HCT116 (cell line): ENCODE data around the gene AIRE. TPM values are rescaled to one million over a fixed set of nuclear protein-coding genes. Genes with fewer than 3 reads are reported as not detected.

ENCODE experiments used
- ATAC-seq: fragments of 200-7000 bp; cut with Tn5 transposase; 2 replicates; pipeline ENCODE4 v1.9.1; 2020; ENCODE audit warnings: mild to moderate bottlenecking, moderate library complexity
- BruUV-seq: library from RNA; stranded (reverse); fragments of 400-500 nt; replicated peaks from 2 replicates; lab custom pipeline; 2021; lab: Mats Ljungman, UMichigan
- CTCF ChIA-PET: fragments of 300-600 bp; sonication (Branson Sonifier 250); formaldehyde crosslinking; loops from one replicate; lab custom pipeline; 2021; ENCODE audit warnings: antibody characterized with exemption; lab: Charles Lee
- POLR2A ChIA-PET: fragments of 300-600, 350-600 bp; sonication (Branson Sonifier 250); formaldehyde crosslinking; loops from one replicate; lab custom pipeline; 2021; ENCODE audit warnings: antibody characterized with exemption; lab: Charles Lee
- RAD21 ChIA-PET, 2 experiments: fragments of 300-600 bp; sonication (Branson Sonifier 250); formaldehyde crosslinking; loops; one replicate each; lab custom pipeline; 2023; ENCODE audit warnings: low total read pairs in 2 of 2; ENCODE audit not compliant: uncharacterized antibody in 2 of 2, unreplicated experiment in 2 of 2, low non-redundant PET in 1 of 2; lab: Charles Lee
- DNase-seq: peaks from one replicate; pipeline ENCODE4 v3.0.0-alpha.2; 2010; ENCODE audit warnings: low read depth, low spot score
- H2AFZ ChIP-seq: fragments of 200-600 bp; shearing (Covaris generic), sonication (generic); 2 replicates; pipeline ENCODE4 v1.6.1; 2017; ENCODE audit warnings: low read depth, mixed run types, mixed read lengths, antibody characterized with exemption, low read length; ENCODE audit not compliant: poor library complexity, severe bottlenecking
- H3K27ac ChIP-seq: 2 replicates; pipeline ENCODE4 v1.5.1; 2012; ENCODE audit warnings: low read depth, low read length
- H3K27me3 ChIP-seq: fragments of 200-600 bp; sonication (generic); 2 replicates; pipeline ENCODE4 v1.6.1; 2016; ENCODE audit warnings: mixed run types, low read length, mixed read lengths; ENCODE audit not compliant: insufficient read depth
- H3K36me3 ChIP-seq, 2 experiments: fragments of 200-500 bp in 1 of 2; fragments of 200-600 bp in 1 of 2; sonication (Bioruptor generic) in 1 of 2; sonication (generic) in 1 of 2; 2 replicates each; pipeline versions ENCODE4 v1.5.1 to v1.6.1; 2014 to 2016; ENCODE audit warnings: low read length in 2 of 2, inconsistent platforms in 1 of 2, mixed read lengths in 1 of 2, mixed run types in 1 of 2; ENCODE audit not compliant: insufficient read depth in 2 of 2, control insufficient read depth in 1 of 2
- H3K4me1 ChIP-seq, 2 experiments: fragments of 200-600 bp in 1 of 2; sonication (generic) in 1 of 2; 2 replicates each; pipeline versions ENCODE4 v1.5.1 to v1.6.1; 2012 to 2017; ENCODE audit warnings: low read length in 2 of 2, inconsistent platforms in 1 of 2, mild to moderate bottlenecking in 1 of 2, mixed read lengths in 1 of 2, mixed run types in 1 of 2, moderate library complexity in 1 of 2; ENCODE audit not compliant: insufficient read depth in 2 of 2, control insufficient read depth in 1 of 2
- H3K4me2 ChIP-seq: fragments of 200-600 bp; sonication (generic); 2 replicates; pipeline ENCODE4 v1.6.1; 2017; ENCODE audit warnings: mixed run types, low read length, mixed read lengths
- H3K4me3 ChIP-seq, 2 experiments: fragments of 200-600 bp in 1 of 2; sonication (generic) in 1 of 2; replicated peaks in 1 of 2; 2 replicates each; pipeline ENCODE4 v1.5.1; 2011 to 2016; ENCODE audit warnings: low read length in 2 of 2, control low read depth in 1 of 2, low read depth in 1 of 2, mild to moderate bottlenecking in 1 of 2, mixed read lengths in 1 of 2, mixed run types in 1 of 2
- H3K79me2 ChIP-seq: fragments of 200-600 bp; sonication (generic); 2 replicates; pipeline ENCODE4 v1.6.1; 2017; ENCODE audit warnings: mild to moderate bottlenecking, mixed run types, low read length, moderate library complexity, mixed read lengths; ENCODE audit not compliant: insufficient read depth
- H3K9ac ChIP-seq: fragments of 200-600 bp; sonication (generic); 2 replicates; pipeline ENCODE4 v1.6.1; 2016; ENCODE audit warnings: low read length, mixed read lengths
- H3K9me2 ChIP-seq: fragments of 200-600 bp; sonication (generic), shearing (Covaris generic); 2 replicates; pipeline ENCODE4 v1.6.1; 2017; ENCODE audit warnings: mixed run types, mild to moderate bottlenecking, moderate library complexity; ENCODE audit not compliant: insufficient read depth
- H3K9me3 ChIP-seq, 2 experiments: fragments of 200-500 bp in 1 of 2; fragments of 200-600 bp in 1 of 2; sonication (Bioruptor generic) in 1 of 2; sonication (generic) in 1 of 2; 2 replicates each; pipeline ENCODE4 v1.6.1; 2014 to 2017; ENCODE audit warnings: low read length in 2 of 2, mixed read lengths in 2 of 2, inconsistent platforms in 1 of 2, low read depth in 1 of 2, mild to moderate bottlenecking in 1 of 2, mixed run types in 1 of 2, moderate library complexity in 1 of 2; ENCODE audit not compliant: control insufficient read depth in 1 of 2, insufficient read depth in 1 of 2
- H4K20me1 ChIP-seq: fragments of 200-600 bp; sonication (generic), shearing (Covaris generic); 2 replicates; pipeline ENCODE4 v1.6.1; 2017; ENCODE audit warnings: mixed run types, mild to moderate bottlenecking, moderate library complexity; ENCODE audit not compliant: insufficient read depth
- CBX3 ChIP-seq: IDR thresholded peaks from 2 replicates; pipeline ENCODE4 v1.6.1; 2012; ENCODE audit warnings: low read depth
- CEBPB ChIP-seq: IDR thresholded peaks from 2 replicates; pipeline ENCODE4 v1.6.1; 2012; ENCODE audit warnings: low read depth
- EGR1 ChIP-seq: IDR thresholded peaks from 2 replicates; pipeline ENCODE4 v1.6.1; 2012; ENCODE audit warnings: low read depth
- EZH2phosphoT487 ChIP-seq: fragments of 200-600 bp; IDR thresholded peaks from 2 replicates; pipeline ENCODE4 v1.6.1; 2018; ENCODE audit warnings: antibody characterized with exemption, borderline replicate concordance
- FOSL1 ChIP-seq: IDR thresholded peaks from 2 replicates; pipeline ENCODE4 v1.6.1; 2012; ENCODE audit warnings: low read depth
- JUND ChIP-seq: IDR thresholded peaks from 2 replicates; pipeline ENCODE4 v1.6.1; 2012
- RAD21 ChIP-seq: IDR thresholded peaks from 2 replicates; pipeline ENCODE4 v1.6.1; 2012; ENCODE audit warnings: low read depth, mild to moderate bottlenecking
- SIN3A ChIP-seq: IDR thresholded peaks from 2 replicates; pipeline ENCODE4 v1.6.1; 2012; ENCODE audit warnings: low read depth
- SP1 ChIP-seq: IDR thresholded peaks from 2 replicates; pipeline ENCODE4 v1.6.1; 2012; ENCODE audit warnings: low read depth
- SRF ChIP-seq: IDR thresholded peaks from 2 replicates; pipeline ENCODE4 v1.6.1; 2012; ENCODE audit warnings: low read depth
- TCF7L2 ChIP-seq: IDR thresholded peaks from 2 replicates; pipeline ENCODE4 v1.7.0; 2011; ENCODE audit warnings: borderline replicate concordance, inconsistent platforms; ENCODE audit not compliant: insufficient read depth, insufficient read length; ENCODE audit errors: extremely low read depth
- YY1 ChIP-seq: IDR thresholded peaks from 2 replicates; pipeline ENCODE4 v1.6.1; 2011; ENCODE audit warnings: low read length, low read depth, moderate library complexity, mild to moderate bottlenecking; ENCODE audit not compliant: insufficient replicate concordance; ENCODE audit errors: extremely low read depth
- ZFX ChIP-seq: fragments of 450-650 bp; IDR thresholded peaks from 2 replicates; pipeline ENCODE4 v1.6.1; 2017
- ZNF274 ChIP-seq: fragments of 200-500 bp; sonication (Bioruptor generic); IDR thresholded peaks from 2 replicates; pipeline ENCODE4 v1.6.1; 2014; ENCODE audit warnings: mild to moderate bottlenecking, low read depth, low read length, inconsistent platforms
- intact Hi-C: fragments of 100-400 bp; cut with micrococcal nuclease; formaldehyde crosslinking; loops from 2 replicates; pipeline ENCODE4 v1.10.0; 2022
- total RNA-seq: library from RNA; stranded (reverse); gene quantifications from one replicate; pipeline ENCODE4 v1.2.1, GENCODE V29; 2021; ENCODE audit not compliant: unreplicated experiment
- TF ChIP-seq, protein P1 (sequence below): IDR thresholded peaks from 2 replicates; pipeline ENCODE4 v1.6.1; 2011; ENCODE audit warnings: mild to moderate bottlenecking, low read length, moderate library complexity; ENCODE audit not compliant: insufficient replicate concordance; ENCODE audit errors: extremely low read depth
- TF ChIP-seq, protein P2 (sequence below): IDR thresholded peaks from 2 replicates; pipeline ENCODE4 v1.6.1; 2012; ENCODE audit warnings: low read depth
- TF ChIP-seq, protein P3 (sequence below): IDR thresholded peaks from 2 replicates; pipeline ENCODE4 v1.6.1; 2012

The AIRE gene
- total RNA-seq, 1 experiment from 2014 or later, result not detected

DNA sequence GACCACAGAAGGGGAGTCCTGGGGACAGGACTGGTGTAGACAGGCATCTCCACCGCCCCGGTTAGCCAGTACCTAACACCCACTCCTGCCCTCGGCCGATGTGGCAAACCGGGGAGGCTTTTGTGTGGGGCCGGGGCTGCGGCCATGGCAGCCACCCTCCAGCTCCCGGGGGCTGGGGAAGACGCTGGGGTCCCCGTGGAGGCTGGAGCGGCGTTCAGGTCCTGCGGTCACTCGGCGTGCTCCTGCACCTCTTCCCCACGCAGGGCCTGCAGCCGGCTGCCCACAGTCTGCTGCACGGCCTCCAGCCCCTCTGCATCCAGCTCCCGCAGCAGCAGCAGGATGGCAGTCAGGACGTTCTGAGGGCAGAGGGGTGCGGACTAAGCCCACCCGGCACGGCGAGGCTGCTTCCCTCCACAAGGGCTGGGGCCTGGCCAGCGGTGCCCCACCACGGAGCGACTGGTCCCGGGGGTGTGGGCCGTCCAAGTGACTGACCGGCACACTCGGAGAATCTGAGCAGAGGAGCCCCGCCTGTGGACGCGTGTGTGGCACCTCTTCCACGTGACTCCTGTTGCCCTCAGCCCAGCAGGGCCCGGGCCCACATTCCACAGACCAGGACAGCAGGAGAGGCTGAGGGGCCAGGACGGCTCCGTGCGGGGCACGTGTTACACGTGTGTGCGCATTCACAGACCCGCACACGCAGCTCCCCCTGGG lies 44.5 kb downstream of the AIRE start (continued):
- TF ChIP-seq, protein P1, sequence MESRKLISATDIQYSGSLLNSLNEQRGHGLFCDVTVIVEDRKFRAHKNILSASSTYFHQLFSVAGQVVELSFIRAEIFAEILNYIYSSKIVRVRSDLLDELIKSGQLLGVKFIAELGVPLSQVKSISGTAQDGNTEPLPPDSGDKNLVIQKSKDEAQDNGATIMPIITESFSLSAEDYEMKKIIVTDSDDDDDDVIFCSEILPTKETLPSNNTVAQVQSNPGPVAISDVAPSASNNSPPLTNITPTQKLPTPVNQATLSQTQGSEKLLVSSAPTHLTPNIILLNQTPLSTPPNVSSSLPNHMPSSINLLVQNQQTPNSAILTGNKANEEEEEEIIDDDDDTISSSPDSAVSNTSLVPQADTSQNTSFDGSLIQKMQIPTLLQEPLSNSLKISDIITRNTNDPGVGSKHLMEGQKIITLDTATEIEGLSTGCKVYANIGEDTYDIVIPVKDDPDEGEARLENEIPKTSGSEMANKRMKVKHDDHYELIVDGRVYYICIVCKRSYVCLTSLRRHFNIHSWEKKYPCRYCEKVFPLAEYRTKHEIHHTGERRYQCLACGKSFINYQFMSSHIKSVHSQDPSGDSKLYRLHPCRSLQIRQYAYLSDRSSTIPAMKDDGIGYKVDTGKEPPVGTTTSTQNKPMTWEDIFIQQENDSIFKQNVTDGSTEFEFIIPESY, result no peak
- TF ChIP-seq ZFX, result no peak
- no peak for TF ChIP-seq EZH2phosphoT487

DNA sequence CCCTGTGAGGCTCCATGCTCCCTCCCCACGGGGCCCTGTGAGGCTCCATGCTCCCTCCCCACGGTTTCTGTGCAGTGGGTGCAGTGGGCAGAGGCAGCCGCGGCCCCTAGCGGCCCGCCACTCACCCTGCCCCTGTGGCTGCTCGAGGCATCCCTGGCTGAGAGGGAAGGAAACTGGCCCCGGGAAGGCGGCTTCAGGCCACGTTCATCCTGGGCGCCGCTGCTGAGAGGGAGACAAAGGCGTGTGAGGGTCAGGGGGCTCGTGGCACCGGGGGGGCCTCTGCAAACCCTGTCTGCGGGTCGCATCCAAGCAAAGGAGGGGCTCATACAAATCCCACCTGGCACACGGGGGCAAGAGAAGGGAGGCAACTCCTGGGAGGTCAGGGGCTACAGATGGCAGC lies 45.0 kb downstream of the AIRE start:
- POLR2A ChIA-PET, result no interaction called here

More for the DNA sequence above, 45.0 kb downstream of the AIRE start:
- H3K36me3 ChIP-seq, result no peaks in the 10 kb centered on the region
- no peaks in the 10 kb centered on the region for H4K20me1 ChIP-seq
- no peak overlapping the region for H3K9ac ChIP-seq
- ChIA-PET RAD21 (no interaction called here), CTCF (no interaction called here)
- no TSS peak for BruUV-seq
- H3K27ac ChIP-seq, result no peak overlapping the region
- H3K9me2 ChIP-seq, result no peaks in the 10 kb centered on the region
- no peak overlapping the region for H3K4me3 ChIP-seq
- H3K27me3 ChIP-seq, result no peaks in the 10 kb centered on the region
- no peaks in the 10 kb centered on the region for H3K79me2 ChIP-seq
- no peaks in the 10 kb centered on the region for H3K4me1 ChIP-seq
- H3K4me2 ChIP-seq, result no peak overlapping the region
- DNase-seq (no peak), ATAC-seq (no peak)
- H2AFZ ChIP-seq, result no peak overlapping the region
- intact Hi-C loops, result no loop called here
- no peaks in the 10 kb centered on the region for H3K9me3 ChIP-seq
- no peak for TF ChIP-seq SP1
- TF ChIP-seq YY1, result no peak
- TF ChIP-seq, protein P2, sequence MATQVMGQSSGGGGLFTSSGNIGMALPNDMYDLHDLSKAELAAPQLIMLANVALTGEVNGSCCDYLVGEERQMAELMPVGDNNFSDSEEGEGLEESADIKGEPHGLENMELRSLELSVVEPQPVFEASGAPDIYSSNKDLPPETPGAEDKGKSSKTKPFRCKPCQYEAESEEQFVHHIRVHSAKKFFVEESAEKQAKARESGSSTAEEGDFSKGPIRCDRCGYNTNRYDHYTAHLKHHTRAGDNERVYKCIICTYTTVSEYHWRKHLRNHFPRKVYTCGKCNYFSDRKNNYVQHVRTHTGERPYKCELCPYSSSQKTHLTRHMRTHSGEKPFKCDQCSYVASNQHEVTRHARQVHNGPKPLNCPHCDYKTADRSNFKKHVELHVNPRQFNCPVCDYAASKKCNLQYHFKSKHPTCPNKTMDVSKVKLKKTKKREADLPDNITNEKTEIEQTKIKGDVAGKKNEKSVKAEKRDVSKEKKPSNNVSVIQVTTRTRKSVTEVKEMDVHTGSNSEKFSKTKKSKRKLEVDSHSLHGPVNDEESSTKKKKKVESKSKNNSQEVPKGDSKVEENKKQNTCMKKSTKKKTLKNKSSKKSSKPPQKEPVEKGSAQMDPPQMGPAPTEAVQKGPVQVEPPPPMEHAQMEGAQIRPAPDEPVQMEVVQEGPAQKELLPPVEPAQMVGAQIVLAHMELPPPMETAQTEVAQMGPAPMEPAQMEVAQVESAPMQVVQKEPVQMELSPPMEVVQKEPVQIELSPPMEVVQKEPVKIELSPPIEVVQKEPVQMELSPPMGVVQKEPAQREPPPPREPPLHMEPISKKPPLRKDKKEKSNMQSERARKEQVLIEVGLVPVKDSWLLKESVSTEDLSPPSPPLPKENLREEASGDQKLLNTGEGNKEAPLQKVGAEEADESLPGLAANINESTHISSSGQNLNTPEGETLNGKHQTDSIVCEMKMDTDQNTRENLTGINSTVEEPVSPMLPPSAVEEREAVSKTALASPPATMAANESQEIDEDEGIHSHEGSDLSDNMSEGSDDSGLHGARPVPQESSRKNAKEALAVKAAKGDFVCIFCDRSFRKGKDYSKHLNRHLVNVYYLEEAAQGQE, result no peak
- TF ChIP-seq, protein P3, sequence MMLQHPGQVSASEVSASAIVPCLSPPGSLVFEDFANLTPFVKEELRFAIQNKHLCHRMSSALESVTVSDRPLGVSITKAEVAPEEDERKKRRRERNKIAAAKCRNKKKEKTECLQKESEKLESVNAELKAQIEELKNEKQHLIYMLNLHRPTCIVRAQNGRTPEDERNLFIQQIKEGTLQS, result no peak
- no peak for TF ChIP-seq FOSL1
- no peak for TF ChIP-seq EGR1
- no peak for TF ChIP-seq JUND
- TF ChIP-seq SRF, result no peak
- no peak for TF ChIP-seq CEBPB
- no peak for TF ChIP-seq ZNF274
- TF ChIP-seq TCF7L2, result no peak
- TF ChIP-seq RAD21, result no peak
- no peak for TF ChIP-seq SIN3A
- no peak for TF ChIP-seq CBX3
- TF ChIP-seq, all 23 proteins: peak for 0
